HL-60/S4 (cell line): ENCODE measurements around the gene PROB1.
"Not testable (repeated sequence)": the region's sequence is repeated elsewhere in the genome, so short reads cannot be mapped to it uniquely, and the experiment has no call there.

Experiments
- in situ Hi-C: fragments of 300-500 bp; cut with MboI; formaldehyde crosslinking; loops from 2 replicates; pipeline ENCODE4 v1.14.3; 2022; ENCODE audit warnings: low sequenced_read_pairs

Gene PROB1

DNA sequence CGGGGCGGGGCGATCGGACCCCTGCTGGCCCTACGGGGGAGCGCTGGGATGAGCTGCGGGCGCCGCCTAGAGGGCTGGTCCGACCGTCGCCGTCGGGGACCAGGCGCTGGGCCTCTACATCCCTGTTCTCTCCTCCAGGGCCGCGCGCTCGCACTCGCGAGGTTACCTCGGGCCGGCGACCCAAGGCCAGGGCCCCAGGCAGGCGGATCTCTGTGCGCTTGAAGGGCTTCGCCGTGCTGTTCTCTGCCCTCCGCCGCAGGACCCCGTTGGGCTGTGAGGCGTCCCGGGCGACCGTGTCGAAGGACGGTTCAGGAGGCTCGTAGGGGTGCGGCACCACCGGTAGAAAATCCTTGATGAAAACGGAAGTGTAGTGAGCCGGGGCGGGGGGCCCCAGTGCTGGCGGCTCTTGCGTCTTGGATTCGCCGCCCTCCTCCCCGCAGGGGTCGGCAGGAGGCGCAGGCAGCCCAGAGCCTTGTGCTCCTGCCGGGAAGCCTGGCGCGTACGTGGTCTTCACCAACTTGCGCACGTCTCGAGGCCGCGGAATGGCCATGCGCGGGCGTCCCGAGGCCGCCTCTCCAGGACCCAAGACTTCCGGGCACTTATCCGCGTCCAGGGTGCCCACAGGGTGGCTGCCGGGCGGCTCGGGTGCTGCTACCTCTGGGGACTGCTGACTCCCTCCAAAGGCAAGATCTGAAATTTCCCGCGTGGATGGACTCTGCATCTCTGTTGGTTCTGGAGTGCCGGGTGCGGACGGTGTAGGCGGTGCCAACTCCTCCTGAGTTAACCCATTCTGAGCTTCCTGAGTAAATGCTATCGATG is 2.0 kb downstream of the PROB1 start:
- in situ Hi-C loops: no loop called here

DNA sequence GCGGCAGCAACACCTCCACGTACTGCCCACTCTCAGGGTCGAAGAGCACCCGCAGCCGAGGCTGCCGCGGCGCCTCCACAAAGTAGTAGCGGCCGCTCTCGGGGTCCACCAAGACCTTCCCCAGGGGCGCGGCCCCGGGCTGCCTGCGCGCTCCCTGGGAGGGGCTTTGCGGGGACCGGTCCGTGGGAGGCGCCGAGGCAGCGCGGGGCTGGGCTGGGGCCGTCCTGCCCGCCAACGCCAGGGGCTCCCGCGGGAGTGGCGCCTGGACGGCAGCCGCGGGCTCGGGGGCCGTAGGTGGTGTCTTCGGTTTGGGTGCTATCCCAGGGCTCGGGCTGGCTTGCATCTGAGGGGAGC is 2.6 kb downstream of the PROB1 start:
- in situ Hi-C loops: no loop called here

DNA sequence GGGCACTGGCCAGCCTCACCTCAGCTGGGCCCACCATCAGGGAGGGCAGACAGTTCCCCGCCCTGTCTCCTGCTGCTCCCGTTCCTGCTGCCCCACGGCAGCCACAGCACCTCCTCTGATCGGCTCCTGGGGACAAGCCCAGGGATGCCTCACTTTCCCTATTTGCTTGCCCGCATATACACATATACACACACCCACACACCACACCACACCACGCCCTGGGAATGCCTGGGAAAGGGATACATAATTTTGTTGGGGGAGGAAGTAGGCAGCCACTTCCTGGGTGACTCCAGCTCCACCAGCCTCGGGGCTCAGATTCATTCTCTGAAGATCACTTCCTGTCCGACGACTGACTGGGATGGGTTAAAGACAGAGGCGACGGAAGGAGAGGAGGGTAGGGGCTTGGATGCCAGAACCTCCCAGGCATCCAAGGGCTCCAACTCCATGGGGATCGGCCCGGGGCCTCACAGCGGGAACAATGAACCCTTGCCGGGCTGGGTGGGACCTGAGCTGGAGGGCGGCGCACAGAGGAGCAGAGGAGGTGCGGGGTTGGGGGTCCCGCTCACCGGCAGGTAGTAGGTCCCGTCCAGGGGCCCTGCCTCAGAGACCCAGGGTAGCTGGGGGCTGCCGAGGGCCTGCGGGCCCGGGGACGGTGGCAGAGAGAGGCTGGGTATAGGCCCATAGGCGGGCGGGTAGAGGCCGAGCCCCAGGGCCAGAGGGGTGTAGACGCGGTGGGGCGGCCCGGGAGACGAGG is 3.2 kb downstream of the PROB1 start:
- in situ Hi-C loops: no loop called here

DNA sequence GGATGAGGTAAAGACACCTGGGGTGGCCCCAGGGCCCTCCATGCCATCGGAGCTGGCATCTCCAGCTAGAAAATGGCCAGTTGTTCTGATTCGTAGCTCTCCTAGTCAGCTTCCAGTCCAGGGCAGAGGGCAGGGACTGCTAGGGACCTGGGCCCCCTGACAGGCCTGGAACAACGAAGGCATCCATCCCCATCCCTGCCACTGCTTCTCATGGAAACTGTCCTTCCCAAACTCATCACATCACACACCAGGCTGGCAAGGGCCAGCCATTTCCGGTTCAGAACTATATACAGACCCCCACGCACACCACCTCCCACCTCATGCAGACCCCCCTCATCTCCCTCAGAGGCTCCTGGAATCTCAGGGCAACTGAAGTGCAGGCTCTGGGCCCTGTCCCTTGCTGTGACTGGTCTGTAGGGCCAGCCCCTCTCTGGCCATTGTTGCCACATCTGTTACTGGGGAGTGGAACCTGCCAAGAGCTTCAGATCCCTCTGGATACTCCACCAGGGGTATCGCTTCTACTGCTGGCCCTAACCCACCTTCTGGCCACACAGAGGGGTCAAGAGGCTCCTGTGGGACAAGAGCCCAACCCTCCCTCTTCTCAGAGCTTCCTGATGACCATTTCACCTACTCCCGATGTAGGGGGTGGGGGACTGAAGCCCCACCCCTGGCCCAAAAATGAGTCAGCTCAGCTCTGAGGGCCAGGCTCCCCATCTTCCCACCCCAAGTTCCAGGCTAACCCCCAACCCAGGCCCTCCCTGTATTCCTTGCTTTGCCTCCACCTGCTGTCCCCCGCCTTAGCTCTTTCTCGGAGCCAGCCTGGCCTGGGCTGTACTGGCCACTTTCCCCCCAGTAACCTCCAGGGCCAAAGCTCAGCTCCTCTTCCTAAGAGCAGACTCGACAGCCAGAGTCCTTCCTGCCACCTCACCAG is 4.0 kb downstream of the PROB1 start:
- in situ Hi-C loops: no loop called here

DNA sequence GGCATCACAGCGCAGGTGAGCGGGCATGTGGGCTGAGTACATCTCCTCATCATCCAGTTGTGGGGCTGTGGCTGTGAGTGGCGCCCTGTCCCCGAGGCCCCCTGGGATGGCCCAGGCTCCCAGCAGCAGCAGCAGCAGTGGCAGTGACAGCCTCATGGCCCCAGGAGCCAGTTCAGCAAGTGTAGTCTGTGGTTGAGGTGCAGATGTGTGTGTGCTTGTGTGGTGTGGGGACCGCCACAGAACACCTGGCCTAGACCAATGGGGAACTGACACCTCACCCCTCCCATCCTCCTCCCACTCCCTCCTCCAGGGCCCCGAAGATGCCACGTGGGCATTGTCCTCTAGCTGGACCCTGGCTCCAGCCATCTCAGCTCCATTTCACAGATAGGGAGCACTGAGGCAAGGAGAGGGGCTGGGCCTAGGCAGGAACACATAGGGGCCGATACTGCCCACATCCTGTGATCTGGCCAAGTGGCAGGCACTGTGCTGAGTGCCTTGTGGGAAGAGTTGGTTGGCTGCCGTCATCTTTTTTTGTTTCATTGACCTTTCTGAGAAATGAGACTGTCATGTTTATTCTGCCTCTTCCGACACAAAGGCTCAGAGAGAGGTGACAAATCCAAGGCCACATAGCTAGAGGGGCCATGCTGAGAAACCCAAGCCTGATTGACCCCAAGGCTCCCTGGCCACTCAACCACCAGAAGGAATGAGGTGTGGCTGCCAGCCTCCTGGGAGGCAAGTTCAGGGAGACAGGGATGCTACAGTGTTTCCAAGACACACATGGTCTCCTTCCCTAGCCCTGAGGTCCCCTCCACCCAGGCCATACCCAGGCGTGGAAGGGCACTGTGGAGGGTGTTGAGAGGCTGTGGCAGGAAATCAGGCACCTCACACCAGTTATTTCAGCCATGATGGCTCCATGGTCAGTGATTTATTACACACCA is 4.9 kb downstream of the PROB1 start, which contains the start of gene MZB1:
TSS of gene MZB1 (minus strand) at position 213 of the 938 bp plus-strand sequence. CDS start at position 156, 57 bp downstream.
- in situ Hi-C loops: no loop called here

DNA sequence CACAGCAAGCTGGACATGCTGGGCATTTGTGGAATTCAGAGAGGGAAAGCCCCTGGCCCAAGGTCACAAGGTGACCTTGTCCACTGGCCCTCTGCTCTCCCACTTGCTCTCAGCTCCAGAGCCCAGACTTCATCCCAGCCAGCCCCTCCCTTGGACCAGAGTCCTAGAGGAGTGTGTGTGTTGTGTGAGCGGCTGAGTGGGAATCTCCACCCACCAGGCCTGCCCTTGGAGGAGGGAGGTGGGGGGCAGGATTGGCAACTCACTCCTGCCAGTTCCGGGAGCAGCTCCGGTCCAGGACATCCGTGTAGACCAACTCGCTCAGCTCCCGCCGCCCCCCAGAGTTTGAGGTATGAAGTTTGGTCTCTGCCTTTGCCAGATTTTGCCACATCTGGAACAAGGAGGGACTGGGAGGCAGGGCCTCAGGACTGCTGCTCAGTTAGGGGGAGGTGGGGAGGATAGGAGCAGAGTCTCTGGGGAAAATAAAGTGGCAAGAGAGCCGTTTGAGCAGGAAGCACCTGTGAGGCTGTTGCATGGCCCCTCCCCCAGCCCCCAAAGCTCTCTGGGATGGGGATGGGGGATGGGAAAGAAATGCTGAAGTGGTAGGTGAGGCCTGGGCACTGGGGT is 6.6 kb downstream of the PROB1 start:
- in situ Hi-C loops: no loop called here

DNA sequence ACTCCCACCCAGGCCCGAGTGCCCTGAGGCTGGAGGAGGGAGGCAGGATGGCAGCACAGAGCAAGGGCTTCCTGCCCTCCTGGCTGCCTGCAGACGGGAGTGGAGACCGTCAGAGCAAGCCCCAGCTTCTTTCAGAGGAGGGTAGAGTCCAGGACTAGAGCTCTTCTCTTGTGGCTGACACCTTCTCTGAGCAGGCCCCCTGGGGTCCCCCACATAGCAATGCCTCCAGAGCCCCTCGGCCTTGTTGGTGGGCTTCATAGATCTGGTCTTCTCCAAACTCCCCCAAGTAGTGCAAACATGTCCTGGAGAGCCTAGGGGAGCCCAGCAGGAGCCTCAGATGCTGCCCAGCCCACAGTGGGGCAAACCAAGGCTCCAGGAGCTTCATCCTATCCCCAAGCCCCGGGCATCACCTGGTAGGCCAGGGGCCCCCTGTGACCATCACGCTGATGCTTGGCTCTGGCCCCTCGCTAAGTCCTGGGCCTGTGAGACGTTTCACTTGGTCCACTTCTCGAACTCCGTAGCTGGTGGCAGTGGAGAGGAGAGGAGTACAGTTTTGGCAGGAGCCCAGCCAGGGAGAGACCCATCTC is 7.2 kb downstream of the PROB1 start:
- in situ Hi-C loops: no loop called here

DNA sequence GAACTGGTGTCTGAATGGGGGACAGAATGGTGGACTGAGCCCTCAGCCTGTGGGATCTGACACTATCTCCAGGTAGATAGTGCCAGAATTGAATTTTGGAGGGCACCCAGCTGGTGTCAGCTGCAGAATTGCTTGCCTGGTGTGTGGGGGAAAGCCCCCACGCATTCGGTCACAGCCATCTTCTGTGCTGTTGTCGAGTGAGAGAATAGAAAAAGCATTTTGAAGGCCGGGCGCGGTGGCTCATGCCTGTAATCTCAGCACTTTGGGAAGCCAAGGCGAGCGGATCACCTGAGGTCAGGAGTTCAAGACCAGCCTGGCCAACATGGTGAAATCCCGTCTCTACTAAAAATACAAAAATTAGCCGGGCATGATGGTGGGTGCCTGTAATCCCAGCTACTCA is 7.9 kb downstream of the PROB1 start:
- in situ Hi-C loops: not testable (repeated sequence)

DNA sequence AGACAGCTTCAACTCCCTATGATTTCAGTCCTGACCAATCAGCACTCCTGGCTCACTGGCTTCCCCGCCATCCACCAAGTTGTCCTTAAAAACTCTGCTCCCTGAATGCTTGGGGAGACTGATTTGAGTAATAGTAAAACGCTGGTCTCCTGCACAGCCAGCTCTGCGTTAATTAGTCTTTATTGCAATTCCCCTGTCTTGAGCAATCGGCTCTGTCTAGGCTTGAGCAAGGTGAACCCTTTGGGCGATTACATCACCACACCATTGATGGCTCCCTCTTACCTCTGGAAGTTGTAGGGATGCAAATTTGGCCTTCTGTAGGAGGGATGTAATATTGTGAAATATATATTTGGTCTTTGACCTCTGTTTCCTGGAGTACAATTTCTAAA is 8.9 kb downstream of the PROB1 start:
- in situ Hi-C loops: no loop called here

DNA sequence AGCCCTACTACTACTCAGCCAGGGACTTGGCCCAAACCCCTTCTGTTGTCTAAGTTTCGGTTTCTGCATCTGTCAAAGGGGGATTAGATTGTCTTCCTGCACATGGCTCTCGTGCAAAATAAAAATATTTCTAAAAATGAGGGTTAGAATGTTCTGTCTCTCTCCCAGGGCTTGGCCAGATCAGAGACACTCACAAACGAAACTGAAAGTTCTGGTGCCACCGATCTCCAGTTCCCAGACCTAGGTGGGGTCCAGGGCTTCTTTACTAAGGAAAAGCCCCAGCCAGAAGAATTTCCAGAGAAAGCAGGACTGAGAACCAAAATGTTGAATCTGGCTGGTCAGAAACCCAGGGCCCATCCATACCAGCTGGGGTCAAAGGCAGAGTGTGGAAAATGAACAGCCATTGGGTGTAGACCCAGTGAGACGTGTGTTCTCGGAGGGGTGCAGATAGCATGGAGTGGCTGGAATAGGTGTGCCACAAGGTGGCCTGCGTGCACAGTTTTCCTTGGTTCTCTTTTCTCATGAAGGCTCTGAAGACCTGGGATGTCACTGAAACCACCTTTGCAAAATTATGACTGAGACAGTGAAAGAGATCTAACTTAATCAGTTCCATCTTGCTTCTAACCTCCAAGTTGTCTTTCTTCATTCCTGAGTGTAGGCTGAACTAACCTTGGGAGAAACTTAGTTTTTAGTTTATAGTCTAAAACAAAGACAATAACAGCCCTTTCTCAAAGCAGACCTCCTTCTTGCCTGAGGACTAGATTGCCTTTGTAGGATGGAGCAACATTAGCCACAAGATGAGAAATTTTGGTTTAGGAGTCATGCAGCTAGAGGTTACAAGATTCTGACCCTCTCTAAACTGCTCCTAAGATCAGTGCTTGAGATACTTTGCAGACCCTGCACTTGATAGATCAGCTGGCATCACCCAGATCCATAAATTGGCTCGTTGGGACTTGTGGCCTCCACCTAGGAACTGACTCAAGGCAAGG is 9.5 kb downstream of the PROB1 start:
- in situ Hi-C loops: no loop called here

DNA sequence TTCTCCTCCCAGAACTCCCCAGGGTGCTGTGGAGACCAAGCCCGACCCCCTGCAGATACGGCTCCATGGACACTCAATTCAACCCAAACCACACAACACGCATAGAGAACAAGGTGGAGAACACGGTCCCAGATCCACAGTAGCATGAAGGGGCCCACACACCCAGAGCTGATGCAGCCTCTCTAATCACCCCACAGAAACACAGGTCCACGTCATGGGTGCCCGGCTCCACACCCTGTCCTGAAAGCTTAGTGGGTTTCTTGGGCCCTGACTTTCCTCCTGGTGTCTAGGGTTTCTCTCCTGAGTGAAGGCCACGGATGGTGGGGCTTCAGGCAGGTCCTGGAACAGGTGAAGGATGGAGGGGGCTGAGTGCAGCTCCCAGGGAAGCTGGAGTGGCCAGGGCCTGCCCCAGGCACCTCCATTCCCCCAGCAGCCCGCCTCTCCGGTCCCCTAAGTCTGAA is 10.3 kb downstream of the PROB1 start:
- in situ Hi-C loops: no loop called here

DNA sequence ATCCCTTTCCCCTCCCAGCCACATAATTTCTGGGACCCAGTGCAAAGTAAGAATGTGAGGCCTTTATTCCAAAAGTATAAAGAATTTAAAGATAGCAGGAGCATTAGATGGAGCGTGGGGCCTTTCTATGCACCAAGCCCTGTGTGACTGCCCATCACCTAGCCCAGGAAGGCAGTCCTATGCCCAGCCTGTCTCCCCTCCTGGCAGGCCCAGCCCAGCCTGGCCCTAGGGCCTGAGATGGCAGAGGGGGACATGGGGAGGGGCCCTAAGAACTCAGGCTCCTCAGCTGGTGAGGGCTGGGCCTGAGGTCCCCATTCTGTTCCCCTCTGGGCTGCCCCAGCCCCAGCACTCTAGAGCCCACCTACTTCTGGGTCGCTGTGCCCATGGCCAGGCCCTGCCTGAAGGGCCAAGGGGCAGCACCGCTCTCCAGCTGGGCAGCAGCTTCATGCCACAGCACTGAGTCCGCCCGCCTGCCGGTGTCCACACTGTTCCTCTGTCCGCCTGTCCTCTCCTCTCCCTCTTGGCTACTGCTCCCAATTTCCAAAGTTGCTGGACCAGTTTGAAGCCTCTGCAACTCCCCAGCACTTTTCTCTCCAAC is 10.8 kb downstream of the PROB1 start:
- in situ Hi-C loops: no loop called here

DNA sequence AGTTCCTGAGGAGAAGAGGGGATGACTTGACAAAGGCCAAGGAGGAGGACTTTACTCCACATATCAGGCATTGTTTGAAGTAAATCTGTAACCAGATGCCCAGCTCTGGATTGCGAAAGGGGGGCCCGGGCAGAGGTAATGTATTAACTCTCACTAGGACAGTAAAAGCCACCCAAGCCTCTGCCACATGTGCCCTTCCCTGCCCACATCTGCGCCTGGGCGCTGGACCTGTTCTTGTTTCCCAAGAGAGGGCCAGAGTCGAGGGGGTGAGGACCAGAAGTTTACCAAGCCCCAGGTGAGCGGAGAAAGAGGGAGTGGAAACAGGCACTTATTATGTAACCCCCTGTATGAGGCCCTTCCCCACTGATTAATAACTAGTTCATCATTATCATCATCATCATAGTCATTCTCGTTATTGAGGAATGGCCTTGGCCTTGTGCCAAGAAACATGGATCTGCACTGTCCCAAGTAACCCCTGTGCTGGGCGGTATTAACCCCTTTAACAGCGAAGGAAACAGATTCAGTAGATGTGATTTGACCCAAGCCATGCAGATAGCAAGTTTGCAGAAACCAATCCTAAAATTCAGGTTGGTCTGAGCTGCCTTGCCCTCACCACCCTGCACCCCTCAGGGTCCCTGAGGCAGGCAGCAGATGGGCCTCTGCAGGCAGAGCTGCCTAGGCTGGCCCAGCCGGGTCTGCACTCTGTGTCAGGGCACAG is 11.5 kb downstream of the PROB1 start, which contains the start of gene SLC23A1:
TSS of gene SLC23A1 (minus strand) at position 23 of the 718 bp plus-strand sequence. CDS start 44 bp downstream, outside the sequence.
- in situ Hi-C loops: no loop called here

DNA sequence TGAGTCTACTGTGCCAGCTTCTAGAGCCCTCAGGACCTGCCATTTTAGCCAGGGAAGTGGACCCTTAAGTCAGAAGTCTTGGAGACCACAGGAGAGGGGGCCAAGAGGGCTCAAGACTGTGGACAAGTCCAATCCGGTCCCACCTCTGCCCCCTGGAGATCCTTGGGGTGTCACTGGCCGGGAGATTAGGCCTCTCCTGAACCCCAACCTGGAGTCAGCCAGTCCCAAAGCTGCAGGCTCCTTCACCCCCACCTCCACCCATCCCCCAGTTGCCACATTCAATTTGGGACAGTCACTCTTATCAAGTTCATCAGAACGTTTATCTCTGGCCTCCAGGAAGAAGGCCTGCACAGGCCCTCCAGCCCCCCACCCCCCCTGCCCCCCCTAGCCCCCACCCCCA is 12.1 kb downstream of the PROB1 start:
- in situ Hi-C loops: no loop called here

DNA sequence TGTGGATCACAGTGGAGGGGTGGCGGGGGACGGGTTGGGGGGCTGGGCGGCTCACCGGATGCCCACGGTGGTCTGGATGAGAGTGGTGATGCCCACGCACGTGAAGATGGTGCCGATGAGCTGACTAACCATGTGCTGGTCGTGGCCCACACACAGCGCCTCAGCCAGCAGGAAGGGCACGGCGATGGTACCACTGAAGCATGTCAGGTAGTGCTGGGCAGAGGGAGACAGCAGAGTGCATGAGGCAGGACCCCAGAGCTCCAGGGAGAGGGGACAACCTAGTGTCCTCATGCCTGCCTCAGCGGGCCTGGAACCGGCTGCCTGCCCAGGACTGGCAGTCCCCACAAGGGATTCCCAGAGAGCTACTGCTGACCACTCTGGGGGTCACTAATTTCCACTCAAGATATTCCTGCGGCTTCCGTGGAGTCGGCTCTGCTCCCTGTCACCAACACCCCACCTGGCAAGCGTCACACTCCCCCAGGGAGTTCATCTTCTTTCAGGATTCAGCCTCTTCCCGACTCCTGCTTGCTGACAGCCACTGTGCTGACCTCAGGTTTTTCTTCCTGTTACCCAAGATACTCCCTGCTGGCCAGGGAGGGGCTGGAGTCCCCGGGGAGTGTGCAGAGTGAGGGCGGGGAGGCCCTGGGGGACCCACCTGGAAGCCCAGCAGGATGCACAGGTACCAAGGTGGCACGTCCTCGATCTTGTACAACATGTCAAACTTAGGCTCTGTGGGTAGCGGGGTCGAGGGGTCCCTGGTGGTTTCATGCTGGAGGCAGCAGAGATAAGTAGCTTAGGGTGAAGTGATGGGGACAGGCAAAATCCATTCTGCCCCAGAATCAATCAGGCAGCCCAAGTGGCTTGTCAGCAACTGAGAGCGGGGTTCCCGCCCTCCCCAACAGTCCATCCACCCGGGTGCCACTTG is 12.8 kb downstream of the PROB1 start:
- in situ Hi-C loops: no loop called here
